Activated CD4-positive, alpha-beta T cell treated with anti-CD3 and anti-CD28 coated beads, Interleukin-2, amount 50 U/mL, for 4 hours (primary cell): Measurements from ENCODE around the gene SULT1E1.
A peak's percentile ranks its signal among the peaks of the same experiment; 100 is the strongest.

Source experiments
- DNase-seq, 2 experiments: peaks; one replicate each; pipeline ENCODE4 v3.0.0-alpha.2; 2020

The SULT1E1 gene, protein sequence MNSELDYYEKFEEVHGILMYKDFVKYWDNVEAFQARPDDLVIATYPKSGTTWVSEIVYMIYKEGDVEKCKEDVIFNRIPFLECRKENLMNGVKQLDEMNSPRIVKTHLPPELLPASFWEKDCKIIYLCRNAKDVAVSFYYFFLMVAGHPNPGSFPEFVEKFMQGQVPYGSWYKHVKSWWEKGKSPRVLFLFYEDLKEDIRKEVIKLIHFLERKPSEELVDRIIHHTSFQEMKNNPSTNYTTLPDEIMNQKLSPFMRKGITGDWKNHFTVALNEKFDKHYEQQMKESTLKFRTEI

DNA sequence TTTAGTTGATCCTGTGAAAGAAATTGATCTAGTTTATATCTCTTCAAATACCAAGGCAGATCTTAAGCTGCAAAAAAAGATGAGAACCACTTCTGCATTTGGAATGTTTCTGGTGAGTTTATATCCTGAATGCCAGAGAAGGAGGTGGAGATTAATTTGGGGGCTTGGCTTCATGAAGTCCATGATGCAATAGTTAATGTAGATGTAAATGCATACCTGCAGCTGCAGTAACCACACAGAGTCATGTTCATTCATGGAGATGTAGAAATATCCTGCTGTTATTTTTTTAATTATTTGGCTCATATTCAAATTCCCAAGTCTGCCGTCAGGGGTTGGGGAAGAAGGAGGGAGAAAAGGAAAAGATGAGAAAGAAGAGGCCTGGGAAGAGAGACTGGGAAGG, at the start of gene SULT1E1:
Gene SULT1E1, minus strand, starts transcription at position 94 of the 400 bp plus-strand sequence. CDS start 2,501 bp downstream, outside the sequence.
- DNase-seq: no peak

DNA sequence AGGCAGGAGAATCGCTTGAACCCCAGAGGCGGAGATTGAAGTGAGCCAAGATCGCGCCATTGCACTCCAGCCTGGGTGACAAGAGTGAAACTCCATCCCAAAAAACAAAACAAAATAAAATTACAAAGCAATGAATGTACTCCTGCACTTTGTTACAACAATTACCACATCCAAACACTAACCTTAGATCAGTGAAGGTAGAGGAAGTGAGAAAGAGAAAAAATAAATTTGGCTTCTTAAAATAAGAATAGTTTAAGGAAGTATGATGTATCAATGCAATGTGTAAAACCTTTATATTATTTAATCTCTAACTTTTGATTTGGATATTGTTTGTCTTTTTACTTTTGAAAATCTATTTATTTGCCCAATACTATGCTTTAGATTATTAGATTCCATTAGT, 49.2 kb upstream of the SULT1E1 start:
- no peak for DNase-seq

DNA sequence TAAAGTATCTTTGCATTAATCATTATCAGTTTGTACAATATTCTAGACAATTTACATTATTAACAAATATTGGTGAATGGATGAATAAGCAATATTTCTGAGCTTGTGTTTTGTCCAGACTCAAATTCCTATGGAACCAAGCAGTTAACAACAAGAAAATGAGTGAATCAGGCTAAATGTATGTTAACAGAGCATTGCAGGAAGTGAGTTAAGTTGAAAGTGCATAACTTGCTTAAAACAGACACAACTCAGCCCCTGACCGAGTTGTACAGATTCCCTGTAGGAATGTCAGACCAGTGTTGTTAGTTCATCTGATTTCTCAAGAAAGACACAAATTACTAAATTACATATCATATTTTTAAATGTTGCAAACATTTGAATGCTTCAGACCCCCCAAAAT, 47.2 kb upstream of the SULT1E1 start:
- DNase-seq: no peak

DNA sequence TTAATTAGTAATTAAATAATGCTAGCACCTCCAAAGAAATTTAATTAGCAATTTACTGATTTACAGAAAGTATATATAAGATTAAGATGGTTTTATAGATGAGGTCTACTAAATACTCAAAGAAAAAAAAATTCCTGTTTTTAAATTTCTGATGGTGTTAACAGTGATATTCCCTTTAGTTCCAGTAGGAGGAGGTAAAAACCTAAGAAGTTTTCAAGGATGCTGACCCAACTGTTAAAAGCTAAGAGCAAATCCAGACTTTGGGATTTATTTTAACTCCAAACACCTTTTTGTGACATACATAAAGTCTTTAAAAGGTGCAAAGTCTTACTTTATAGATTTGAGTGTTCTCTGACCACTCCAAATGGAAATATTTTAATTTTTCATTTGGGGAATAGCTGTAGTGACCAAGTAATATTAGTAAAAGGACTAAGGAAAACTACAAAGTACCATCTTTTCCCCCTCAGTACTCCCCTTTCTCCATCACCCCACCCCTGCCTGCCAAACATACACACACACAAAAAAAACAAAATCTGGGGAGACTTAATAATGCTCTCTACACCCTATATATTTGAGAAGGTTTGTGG, 36.7 kb upstream of the SULT1E1 start:
- DNase-seq: no peak

DNA sequence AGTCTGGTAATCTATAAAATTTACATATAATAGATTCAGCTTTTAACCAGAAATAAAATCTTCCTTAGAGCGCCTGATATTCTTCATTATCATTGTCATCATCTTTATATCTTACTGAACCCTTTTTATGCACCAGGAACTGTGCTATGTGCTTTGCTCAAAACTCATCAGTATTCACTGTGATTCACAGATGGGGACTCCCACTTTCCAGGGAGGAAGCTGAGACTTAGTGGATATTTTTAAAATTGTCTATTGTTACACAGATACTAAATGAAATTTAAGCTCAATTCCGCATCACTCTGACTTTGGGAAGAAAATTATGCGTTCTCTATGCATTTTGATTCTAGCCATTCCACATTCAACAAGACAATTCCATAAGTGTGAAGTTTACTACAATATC, 34.8 kb upstream of the SULT1E1 start:
- DNase-seq: no peak

DNA sequence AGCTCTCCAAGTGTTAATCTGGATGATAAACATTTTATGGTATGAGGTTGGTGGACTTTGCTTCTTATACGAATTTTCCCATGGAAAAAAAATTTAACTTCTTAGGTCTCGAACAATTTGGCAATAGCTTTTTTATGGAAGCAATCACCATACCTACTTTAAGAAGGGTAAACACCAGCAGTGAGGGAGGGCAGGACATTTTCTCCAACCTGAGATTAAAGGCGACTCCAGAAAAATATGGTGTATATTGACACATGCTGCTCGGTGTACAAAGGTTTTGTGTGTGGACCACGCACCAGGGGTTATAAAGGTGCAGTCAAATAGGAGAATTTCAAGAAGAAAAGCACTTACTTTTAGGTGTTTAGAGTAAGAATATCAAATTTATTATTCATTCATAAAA, 34.2 kb upstream of the SULT1E1 start:
- no peak for DNase-seq

DNA sequence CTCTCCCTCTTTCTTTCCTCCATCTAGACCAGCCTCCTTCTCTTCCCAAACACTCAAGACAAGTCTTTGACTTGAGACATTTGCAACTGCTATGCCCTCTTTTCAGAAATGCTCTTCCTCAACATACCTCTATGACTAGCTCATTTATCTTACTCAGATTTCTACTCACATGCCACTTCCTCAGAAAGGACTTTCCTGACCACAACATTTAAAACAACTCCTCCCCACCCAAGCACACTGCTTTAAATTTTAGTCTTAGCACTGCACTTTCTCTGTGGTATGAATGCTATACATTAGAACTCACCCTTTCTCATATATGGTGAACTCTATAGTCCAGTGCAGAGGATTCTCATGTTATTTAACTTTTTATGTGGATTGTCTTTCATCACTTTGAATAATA, 28.4 kb upstream of the SULT1E1 start:
- DNase-seq: no peak

DNA sequence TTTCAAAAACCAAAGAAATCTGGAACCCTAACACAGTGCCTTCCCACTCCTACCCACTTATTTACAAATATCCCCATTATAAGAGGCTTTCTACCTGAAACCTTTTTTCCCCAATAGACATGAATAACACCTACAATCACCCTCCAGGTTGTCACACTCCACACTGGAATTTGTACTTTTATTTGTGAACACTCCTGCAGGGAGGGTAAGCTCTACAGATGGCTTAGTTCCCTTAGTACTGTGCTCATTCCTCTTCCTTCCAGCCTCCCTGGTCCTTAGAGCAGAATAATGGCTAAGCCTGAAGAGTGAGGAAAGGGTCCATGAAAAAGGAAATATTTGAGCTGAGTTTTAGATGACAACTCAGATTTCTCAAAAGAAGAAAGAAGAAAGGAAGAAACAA, 22.2 kb upstream of the SULT1E1 start:
- no peak for DNase-seq

DNA sequence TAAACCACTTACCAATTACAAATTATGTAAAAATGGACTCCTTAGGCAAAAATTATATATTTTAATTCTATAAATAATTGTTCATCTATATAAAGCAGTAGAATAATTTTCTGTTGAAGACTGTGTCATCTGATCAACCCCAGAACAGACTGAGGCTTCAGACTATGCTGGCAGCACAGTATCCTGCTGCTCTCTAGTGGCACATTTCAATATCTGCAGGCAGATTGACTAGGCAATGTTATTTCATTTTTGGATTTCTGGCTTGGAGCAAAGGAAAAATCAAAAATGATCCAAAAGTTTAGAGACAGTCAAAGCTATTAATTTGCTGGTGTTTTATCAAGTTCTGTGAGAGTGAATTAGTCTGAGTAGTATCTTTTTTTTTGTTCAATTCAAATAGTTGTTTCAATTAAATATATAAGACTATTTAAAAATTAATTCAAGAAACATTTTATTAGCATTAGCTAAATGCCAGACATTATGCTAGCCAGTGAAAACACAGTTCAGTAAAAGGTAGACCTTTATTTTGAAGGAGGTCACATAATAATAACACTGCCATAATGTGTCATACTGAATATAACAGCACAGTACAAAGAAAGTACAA, 21.3 kb upstream of the SULT1E1 start:
- DNase-seq: peak; percentile 1 to 5

DNA sequence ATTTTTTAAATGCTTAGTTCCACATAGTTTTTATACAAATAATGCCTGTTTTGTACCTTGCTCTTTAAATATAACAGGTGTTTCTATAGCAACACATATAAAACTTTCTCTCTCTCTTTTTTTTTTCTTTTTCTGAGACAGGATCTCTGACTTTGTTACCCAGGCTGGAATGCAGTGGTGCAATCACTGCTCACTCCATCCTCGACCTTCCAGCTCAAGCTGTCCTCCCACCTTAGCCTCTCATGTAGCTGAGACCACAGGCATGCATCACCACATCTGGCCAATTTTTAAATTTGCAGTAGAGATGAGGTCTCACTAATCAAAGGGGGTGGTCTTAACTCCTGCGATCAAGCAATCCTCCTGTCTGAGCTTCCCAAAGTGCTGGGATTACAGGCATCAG, 18.3 kb upstream of the SULT1E1 start:
- no peak for DNase-seq

DNA sequence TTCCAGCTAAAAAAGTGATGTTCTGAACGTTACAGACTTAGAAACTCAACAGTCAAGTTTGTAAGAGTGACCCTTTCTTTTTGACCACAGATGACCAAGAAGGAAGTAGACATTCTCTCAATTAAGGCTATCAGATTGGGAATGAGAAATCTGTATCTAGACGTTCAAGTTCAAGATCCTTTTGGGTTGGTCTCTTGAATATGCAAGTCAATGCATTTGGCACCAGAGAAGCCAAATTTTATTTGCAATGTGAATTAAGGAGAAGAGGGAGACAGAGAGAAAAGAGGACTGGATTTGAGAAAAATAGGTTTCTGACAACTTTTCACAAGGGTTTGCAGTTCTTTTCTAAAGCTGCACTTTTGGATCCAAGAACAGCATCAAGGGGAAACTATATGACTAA, 17.5 kb upstream of the SULT1E1 start:
- no peak for DNase-seq

DNA sequence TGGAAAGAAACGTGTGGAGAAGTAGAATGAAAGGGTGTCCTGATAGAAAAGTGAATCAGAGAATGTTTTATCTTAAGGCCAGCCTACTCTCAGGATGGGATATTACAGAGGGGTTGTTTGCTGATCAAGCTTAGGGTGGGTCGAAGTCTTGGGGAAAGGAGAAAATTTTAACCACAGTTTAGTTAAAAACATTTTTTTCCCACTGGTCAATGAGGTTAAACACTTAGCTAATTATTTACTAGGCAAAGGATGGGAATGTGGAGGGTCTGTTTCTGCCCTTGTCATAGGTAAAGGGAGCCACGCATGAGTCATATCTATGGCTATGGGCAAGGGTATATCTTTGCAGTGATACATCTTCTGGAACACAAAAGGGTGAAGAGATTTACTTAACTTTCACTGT, 16.1 kb upstream of the SULT1E1 start:
- DNase-seq: no peak

DNA sequence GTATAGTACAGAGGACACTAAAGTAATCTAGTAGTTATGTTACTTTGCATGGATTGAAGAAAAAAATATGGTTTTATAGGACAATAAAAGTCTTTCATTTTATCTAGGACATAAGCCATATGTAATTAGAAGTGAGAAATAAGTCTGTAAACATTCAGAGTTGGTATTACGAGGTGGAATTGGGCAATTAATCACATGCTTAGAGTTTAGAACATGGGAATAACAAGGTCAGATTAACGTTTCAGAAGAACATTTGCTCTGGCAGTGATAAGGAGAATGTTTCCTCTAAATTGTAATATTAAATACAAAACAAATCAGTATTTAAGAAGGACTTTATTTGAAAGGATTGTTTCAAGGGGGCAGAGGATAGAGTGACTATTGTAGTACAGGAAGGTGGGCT, 15.6 kb upstream of the SULT1E1 start:
- DNase-seq: no peak

DNA sequence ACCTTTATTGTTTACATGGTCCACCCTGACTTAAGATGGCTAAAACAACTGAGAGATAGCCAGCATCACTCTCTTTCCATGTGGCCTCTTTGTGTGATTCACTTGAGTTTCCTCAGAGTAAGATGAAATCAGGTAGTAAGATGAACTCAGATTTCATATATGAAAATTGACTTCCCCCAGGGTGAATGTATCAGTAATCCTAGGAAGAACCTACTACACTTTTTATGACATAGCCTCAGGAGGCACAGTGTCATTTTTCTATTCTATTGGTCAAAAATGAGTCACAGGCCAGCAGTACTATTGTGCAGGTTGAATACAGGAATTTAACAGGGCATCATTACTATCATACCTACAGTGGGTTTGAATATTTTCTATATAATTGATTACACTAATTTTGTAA, 14.6 kb upstream of the SULT1E1 start:
- no peak for DNase-seq

DNA sequence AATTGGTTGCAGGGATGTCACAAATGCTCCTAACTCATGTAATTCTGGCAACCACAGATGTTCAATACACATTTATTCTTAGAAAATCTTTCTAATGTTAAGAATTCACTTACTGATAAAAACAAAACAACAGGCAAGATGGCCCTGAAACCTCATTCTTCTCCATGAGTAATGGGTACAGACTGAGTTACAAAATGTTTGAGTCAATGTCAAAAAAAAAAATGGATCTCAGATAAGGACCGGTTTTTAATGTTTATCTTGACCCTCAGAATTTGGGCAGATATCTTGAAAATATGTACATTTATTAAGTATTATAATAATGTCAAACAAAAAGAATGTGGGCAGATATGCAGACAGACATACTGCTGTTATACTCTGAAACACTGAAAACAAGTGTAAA, 1.8 kb upstream of the SULT1E1 start:
- DNase-seq: no peak

DNA sequence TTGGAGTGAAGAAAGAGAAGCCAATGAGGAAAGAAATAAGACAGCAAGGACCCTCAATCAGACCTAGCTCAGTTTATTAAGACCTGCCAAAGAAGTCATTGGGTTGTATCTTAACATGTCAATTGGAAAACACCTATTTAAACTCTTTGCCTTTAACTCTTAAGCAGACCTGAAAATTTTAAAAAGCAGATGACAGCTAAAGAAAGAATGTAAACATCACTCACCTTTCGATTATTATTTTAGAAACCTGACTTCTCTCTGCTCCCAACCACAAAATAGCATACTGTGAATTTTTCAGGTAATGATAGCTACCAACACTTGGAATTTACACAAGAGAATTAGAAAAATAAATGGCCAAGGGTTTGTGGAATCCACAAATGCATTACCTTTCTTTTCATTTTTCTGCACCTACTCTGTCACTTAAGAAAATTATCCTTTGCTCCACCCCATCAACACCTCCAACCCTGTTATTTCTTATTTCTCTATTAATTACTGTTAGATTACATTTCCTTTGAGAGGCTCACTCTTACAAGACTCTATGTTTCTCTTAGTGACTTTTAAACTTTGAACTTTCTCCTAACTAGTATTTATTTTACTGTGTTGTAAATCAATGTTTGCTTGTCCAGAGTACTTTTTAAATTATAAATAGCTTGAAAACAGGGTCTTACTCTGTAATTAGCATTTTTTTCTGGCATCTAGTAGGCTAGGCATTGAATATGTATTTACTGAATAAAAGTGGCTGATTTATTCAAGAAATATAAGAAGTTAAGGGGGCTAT, 765 bp upstream of the SULT1E1 start:
- no peak for DNase-seq

DNA sequence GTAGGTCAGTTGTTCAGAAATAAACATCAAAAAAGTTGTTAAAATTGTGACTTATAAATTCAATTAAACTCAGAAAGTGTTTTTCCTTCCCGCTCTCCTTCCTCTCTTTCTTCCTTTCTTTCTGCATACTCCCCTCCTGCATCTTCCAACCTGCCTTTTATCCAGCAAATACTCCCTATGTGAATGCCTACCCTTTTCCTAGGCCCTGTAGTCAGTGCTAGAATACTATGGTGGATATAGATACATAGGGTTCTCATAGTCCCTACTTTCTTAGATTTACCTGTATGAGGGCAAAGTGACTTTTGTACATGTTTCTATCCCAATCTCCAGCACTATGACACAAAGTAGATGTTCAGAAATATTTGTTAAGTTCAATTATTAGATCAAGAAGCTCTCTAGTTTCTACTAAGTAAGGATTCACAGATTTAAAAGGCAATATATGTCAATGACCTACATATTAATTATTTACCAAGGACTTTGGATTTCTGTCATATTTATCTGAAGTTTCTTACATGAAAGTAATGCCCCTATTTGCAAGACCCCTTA, 732 bp downstream of the SULT1E1 start:
- DNase-seq: no peak

DNA sequence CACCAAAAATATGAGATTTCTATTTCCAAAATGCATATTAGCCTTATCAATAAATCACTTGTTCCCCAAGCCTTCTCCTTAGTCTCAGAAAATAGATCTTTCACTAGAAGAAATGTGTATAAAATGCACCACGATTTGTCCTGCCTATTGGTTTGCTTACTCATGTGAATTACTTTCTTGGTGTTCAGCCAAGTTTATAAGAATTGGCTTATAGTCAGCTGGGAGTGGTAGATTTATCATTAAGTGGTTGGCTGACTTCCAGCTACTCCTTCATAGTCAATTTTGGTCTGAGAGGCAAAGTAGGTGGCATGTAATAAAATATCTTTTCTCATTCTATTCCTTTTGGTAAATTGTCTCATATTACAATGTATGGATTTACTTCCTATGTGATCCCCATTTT, 1.3 kb downstream of the SULT1E1 start:
- no peak for DNase-seq

DNA sequence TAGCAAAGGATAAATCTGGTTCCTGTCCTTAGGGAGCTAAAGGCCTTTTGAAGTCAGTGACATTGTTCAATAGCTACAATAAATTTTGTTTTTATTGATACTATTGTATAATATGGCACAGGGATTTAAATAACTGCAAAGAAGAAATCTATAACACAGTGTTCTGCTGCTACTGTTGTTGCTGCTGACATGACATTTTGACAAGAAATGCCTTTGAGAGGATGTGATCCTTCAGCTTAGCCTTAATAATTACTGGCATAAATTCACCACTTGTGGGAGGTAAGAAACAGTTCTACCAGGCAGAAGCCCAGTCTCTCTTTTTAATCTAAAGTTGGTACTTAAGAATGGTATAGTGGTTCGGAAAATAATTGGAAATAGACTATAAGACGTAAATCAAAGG, 4.1 kb downstream of the SULT1E1 start:
- DNase-seq: no peak

DNA sequence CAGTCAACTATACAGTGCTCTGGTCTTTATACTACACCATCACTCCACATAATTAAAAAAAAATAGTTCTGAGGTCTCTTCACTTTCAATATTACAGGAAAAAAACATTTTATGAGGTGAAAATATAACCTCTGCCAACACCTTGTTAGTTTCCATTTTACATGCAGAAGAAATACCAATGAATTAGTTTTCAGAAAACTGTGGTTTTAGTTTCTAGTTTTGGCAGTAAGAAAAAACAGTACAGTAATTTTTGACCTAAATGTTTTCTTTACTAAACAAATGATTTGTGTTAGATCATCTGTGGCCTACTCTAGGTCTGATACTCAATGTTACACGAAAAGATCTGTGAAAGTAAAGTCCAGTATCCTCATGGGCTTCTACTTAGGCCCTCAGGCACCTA, 10.0 kb downstream of the SULT1E1 start:
- no peak for DNase-seq

DNA sequence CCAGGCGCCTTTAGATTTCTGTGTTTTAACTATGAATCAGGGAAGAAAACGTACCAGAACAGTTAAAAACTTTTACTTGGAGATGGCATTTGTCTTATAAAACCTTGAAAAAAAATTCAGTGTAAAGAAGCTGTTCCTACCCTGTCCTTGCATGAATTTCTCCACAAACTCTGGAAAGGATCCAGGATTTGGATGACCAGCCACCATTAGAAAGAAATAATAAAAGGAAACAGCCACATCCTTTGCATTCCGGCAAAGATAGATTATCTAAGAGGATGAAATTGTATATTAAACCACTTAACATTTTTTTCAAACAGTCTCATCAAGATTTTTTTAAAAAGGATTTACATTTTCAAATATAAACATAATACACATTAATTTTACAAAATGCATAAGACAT, 10.6 kb downstream of the SULT1E1 start:
- no peak for DNase-seq

DNA sequence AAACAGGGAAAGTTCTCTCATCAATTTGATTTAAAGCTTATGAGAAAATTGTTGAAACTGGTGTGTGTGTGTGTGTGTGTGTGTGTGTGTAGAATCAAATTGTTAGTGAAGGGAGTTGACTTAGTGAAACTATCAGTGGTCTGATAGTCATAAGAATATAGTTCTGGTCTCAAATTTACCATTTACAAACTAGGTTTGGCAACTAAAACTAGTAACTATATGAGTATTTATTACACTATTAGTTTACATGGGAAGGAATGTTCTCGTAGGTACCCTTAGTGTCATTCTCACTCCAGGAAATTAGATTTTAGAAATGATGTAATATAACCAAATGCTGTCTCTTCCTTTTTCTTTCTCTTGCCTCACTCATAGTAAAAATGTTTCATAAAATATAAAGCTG, 11.9 kb downstream of the SULT1E1 start:
- no peak for DNase-seq

DNA sequence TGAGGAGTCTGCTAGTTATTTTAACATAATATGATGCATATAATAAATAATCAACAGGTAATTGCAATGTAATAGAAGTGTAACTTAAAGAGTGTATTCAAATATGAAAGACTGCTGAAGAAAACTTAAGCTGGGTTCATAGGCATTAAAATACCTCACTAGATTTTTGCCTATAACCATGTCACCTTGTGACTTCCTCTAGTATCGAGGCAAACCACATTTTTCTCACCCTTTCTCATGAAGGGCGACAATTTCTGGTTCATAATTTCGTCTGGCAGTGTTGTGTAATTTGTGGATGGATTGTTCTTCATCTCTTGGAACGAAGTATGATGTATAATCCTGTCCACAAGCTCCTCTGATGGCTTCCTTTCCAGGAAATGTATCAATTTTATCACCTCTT, 16.0 kb downstream of the SULT1E1 start:
- no peak for DNase-seq

DNA sequence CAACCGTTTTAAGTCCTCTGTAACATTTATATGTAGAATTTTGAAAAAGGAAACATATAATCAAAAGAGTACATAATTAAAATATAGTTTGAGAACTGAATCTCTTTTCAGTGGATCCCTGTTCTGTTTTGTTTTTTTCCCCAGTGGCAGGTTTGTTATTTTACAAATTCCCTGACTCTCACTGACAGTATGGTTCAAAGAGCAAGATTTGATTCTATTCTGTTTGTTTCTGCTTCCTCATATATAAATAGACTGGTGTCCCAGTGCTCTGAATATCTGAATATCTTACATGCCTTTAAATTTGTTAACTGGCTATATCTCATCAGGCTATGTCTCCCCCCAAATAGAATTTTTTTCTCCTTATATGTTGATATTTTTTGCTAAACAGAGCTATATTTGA, 16.6 kb downstream of the SULT1E1 start:
- no peak for DNase-seq
